ENCODE results near the gene PLK2. TPM values are rescaled to one million over a fixed set of nuclear protein-coding genes. Genes with fewer than 3 reads are reported as not detected.
A peak's percentile ranks its signal among the peaks of the same experiment; 100 is the strongest.

The PLK2 gene
- total RNA-seq, 1 donor from 2014 or later, result 974 TPM

GRCh38 chr5:58450811-58451629, 8.9 kb downstream of the PLK2 start:
- no peak for DNase-seq (ENCODE audit: extremely low read depth, low read depth, low spot score)

- no peak for DNase-seq (ENCODE audit: extremely low read depth, low read depth, low spot score)
Observed at GRCh38 chr5:58450018-58450417, 9.9 kb downstream of the PLK2 start.

DNA sequence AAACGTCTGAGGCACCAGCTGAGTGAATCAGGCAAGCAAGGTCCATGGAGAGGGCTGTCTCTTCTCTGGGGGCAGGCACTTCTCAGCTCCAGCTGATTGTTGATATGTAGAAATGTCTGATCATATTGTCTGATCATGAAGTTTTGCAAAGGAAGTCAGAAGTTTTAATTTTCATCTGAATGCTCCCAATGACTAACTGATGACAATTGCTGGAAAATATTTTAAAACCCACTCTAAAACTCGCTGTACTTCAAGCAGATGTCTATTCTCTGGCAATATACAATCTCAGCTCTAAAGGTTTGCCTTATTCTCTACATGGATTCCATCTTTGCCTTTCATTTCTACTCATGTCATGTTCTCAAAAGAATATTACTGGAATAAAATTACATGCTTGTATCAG, 12.7 kb downstream of the PLK2 start:
- DNase-seq (ENCODE audit: extremely low read depth, low read depth, low spot score), result no peak

DNA sequence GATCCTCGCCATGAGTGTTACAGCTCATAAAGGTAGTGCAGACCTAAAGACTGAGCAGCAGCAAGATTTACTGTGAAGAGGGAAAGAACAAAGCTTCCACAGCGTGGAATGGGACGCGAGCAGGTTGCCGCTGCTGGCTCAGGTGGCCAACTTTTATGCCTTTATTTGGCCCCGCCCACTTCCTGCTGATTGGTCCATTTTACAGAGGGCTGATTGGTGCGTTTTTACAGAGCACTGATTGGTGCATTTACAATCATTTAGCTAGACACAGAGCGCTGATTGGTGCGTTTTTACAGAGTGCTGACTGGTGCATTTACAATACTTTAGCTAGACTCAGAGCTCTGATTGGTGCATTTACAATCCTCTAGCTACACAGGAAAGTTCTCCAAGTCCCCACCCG, 13.9 kb downstream of the PLK2 start:
- no peak for DNase-seq (ENCODE audit: extremely low read depth, low read depth, low spot score)

- no peak for DNase-seq (ENCODE audit: extremely low read depth, low read depth, low spot score)
Observed at GRCh38 chr5:58444805-58445204, 15.1 kb downstream of the PLK2 start.

DNA sequence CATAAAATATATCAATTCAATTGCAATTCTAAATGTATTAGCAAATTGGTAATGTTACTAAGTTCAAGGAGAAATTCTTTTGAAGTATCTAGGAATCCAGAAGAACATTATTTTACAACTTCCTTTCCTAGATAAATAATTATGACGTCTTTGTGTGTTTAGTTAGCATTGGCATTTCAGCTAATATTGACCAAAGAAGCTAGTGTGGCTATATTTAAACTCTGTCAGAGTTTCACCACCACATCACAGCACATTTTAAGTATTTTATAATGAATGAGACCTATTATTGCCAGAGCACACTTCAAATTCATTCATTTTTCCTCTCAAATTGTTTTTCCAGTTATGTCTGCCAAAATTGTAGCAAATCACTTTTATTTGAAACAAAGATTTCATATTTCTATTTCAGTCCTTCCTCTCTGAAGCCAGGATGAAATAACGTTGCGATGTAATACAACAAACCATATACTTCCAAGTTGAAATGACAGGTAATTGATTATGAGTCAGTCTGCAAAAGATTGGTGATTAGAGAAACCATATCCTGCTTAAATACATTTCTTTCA, 18.9 kb downstream of the PLK2 start:
- DNase-seq (ENCODE audit: extremely low read depth, low read depth, low spot score), result no peak

DNA sequence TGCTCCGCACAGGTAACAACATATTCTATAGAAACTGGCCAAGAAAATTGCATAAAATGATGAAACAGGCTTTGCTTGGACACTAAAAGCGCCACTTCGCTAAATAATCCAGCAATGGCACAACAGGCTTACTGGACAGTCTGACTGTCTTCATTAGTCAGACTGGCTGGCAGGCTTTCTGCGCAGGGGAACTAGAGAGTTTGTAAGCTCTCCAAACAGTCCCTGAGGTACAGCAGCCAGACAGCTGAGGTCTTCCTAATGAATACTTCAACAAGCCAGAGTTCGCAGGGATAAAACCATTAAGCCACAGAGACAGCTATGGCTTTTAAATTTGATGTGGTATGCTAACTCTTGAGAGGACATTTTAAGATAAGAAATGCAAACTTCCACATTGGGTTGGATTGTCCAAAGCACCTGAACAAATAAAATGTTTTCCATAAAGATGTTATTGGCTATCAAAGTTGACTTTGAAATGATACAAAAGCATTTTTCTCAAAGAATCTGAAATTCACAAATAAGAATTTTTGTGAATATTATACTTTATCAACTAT, 20.7 kb downstream of the PLK2 start:
- DNase-seq (ENCODE audit: extremely low read depth, low read depth, low spot score), result no peak

- DNase-seq (ENCODE audit: extremely low read depth, low read depth, low spot score), result no peak
Observed at GRCh38 chr5:58437661-58438060, 22.2 kb downstream of the PLK2 start.

GRCh38 chr5:58431832-58432231, 28.1 kb downstream of the PLK2 start:
- DNase-seq (ENCODE audit: extremely low read depth, low read depth, low spot score), result no peak

GRCh38 chr5:58412932-58413331, 47.0 kb downstream of the PLK2 start:
- no peak for DNase-seq (ENCODE audit: extremely low read depth, low read depth, low spot score)

- no peak for DNase-seq (ENCODE audit: extremely low read depth, low read depth, low spot score)
Observed at GRCh38 chr5:58412081-58412480, 47.8 kb downstream of the PLK2 start.

DNA sequence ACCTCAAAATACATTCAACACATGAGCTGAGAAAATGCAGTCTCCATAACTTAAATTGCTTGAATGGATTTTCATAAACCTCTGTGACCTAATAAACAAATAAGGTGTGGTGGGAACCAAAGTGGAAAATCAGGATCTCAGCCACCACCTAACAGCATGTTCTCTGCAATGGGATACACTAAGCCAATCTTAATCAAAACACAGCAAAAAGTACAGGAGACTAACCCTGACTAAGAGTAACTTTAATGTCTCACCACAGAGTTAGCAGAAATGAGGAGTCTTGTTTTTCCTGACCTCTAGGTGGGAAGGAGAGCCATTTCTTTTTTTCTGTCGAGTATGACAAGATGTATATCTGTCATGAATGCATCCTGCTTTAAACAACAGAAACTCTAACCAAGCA, 48.5 kb downstream of the PLK2 start:
- DNase-seq (ENCODE audit: extremely low read depth, low read depth, low spot score), result no peak

- DNase-seq (ENCODE audit: extremely low read depth, low read depth, low spot score), result peak; percentile 61
Observed at GRCh38 chr5:58410441-58410840, 49.4 kb downstream of the PLK2 start.

DNA sequence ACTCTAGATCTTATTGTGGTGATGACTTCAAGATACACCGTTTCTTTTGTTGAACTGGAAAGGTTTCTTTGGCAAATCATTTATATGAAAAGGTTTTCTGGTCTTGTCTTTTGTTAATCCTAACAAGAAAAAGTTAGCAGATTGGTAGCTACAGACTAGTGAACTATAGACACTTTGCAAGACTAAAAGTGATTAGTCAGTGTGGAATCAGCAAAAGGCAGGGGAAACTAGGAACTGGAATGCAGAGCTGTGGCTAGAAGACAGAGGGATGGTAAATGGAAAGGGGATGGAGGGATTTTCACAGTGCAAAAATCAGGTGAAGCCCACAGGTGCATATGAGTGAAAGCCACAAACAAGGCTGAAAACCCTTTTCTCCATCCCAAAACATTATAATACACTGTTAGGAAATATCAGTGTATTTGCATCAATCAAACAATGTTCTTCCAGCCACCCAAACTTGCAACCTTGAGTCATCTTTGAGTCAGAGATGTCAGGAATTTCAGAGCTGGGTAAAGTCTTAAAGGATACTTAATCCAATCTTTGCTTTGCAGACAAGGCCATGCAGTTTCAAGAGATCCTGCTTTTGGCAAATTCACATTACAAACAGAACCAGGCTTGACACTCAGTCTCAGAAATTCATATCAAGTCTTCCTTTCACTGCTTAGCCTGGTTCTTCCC, 52.7 kb downstream of the PLK2 start:
- DNase-seq (ENCODE audit: extremely low read depth, low read depth, low spot score), result no peak

DNA sequence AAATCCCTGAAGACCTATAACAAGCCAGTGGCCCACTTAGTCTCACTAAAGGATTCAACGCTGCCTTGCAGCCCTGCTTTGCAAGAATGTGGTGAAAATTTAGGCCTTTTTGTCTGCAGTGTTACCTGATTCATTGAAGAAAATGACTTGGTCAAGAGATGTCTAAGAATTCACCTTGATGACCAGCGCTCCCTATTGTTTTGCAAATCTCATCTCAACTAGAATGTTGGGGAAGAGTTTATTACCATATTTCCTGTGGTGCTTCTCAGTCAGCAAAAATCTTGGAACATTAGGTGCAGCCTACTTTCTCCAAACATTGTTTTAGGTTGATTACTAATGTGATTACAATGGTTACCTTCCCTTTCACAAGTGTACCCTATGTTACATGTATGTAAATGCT, 53.5 kb downstream of the PLK2 start:
- no peak for DNase-seq (ENCODE audit: extremely low read depth, low read depth, low spot score)

DNA sequence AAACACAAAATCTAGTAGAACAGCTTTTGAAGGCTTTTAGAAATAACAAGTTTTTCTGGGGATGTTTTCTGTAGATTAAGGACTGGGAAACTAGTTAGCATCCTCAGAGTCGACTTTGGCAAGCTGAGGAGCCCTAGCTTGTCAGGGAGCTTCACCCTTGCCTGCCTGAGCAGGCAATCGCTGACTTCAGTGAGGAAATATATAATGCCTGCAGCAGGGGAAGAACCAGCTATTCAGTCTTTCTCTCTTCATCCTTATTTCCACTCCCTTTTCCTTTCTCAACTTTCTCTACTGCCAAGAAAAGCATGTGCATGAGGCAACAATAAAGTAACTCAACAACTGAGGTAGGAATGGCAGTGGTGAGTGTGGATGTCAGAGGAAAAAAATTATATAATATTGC, 54.7 kb downstream of the PLK2 start:
- DNase-seq (ENCODE audit: extremely low read depth, low read depth, low spot score), result no peak

DNA sequence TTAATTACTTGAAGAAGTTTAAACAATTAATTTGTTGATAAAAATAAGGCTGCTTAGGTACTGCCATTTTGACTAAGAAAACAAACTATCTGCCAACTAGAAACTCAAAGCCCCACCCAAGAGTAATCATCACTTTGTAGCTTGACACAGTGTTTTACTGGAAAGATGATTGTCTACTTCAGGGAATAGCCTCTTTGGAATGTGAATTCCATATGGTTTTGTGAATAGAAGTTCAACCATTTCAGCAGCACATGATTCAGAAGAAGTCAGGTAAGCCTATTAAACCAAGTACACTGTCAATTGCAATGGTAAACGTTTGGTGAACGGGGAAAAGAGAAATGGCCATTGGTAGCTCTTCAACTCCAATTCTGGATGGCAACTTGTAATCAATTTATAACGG, 55.2 kb downstream of the PLK2 start:
- no peak for DNase-seq (ENCODE audit: extremely low read depth, low read depth, low spot score)

Other genes with a start within 250 kb of the PLK2 start
- not detected in 2 replicates for gene GAPT, start 31.3 kb upstream of the PLK2 start, total RNA-seq
- gene RAB3C, start 123.0 kb upstream of the PLK2 start, total RNA-seq, result 1.4 and 4.2 TPM in 2 replicates